DMS153 (cell line): ENCODE measurements around the gene CT45A10.
"Not testable (repeated sequence)": the region's sequence is repeated elsewhere in the genome, so short reads cannot be mapped to it uniquely, and the experiment has no call there.

Experiments used
- DNase-seq: peaks from one replicate; lab custom pipeline; 2025; lab: John Stamatoyannopoulos, UW

The CT45A10 gene

DNA sequence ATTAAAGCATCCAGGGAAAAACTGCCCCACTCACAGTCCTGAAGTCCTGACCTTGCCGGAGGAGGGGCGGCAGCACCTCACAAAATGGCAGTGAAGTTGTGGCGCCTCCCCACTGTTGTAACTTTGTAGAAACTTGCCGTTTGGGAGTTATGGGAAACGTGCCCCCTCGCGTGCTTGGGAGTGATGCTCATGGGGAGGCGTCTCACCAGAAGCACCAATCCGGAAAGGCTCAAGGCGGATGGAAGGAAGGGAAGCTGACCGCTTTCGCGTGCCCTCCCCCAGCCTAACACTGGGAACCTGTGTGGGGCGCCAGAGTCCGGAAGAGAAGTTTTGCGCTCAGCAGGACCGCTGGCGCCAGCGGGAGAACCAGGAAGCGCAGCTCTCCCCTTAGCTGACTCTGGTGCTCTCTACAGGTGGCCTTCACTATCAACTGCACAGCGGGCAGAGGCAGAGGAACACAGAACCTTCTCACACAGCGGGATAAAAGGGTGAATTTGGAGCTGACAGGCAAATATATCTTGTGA is at the start of gene CT45A10, which contains the start of gene SAGE1:
CT45A10 (minus strand) TSS at position 151 of the 524 bp plus-strand sequence. CDS start 8,100 bp downstream, outside the sequence.
SAGE1 (plus strand) TSS at position 423 of the 524 bp plus-strand sequence. CDS start 2,527 bp downstream, outside the sequence.
- no peak for DNase-seq

DNA sequence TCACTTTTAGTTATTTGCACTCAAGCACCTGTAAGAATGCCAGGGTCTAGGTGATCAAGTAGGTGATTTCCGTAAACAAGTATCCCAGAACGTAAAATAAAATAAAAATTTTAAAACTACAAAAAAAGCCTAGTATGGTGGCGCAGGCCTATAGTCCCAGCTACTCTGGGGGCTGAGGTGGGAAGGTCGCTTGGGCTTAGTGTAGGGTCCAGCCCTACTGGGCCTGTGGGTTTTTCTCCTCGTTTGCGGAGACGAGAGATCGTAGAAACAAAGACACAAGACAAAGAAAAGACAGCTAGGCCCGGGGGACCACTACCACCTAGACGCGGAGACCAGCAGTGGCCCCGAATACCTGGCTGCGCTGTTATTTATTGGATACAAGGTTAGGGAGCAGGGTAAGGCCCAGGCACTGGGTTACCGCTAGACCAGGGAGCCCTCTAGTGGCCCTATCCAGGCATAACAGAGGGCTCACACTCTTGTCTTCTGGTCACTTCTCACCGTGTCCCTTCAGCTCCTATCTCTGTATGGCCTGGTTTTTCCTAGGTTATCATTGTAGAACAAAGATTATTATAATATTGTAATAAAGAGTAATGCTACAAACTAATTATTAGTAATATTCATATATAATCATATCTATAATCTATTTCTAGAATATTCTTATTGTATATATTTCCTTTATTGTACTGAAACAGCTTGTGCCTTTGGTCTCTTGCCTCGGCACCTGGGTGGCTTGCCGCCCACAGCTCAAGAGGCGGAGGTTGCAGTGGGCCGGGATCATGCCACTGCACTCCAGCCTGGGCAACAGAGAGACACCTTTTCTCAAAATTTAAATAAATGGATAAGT is 38.6 kb upstream of the CT45A10 start:
- no peak for DNase-seq

DNA sequence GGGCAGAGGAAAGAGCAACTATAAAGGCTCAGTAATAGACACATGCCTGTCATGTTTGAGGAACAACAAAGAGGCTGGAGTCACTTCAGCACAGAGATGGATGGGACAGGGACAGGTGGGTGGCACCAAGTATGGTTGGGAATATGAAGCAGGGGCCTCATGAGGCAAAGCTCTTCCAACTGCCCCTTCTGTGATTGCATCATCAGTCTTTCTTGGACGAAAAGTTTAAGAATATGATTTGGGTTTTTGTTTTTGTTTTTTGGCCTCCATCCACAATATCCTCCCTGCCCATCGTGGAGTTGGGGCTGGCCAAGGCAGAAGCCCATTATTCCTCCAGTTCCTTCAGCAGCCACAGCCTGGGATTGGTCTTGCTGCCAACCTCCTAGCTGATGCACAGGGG is 34.7 kb upstream of the CT45A10 start:
- no peak for DNase-seq

- no peak for DNase-seq
Observed at GRCh38 chrX:135923353-135923752, 30.1 kb upstream of the CT45A10 start.

DNA sequence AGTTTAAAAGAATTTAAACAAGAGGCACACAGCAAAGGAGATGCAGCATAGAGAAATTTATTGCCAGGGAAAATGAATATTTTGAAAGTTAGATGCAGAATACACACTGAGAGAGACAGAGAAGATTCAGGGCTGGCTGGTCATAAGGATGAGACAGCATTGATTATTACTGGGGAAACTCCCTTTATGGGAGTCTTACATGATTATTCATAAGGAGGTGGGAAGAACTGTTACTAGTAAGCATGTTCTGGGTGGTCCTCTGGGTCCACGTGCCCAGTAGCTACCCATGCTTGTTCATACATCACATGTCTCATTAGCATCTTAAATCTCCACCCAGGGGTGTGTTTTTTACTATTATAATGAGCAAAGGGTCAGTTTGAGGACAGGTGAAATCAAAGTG is 27.3 kb upstream of the CT45A10 start:
- DNase-seq: not testable (repeated sequence)

- DNase-seq: no peak
Observed at GRCh38 chrX:135914404-135914803, 21.2 kb upstream of the CT45A10 start.

DNA sequence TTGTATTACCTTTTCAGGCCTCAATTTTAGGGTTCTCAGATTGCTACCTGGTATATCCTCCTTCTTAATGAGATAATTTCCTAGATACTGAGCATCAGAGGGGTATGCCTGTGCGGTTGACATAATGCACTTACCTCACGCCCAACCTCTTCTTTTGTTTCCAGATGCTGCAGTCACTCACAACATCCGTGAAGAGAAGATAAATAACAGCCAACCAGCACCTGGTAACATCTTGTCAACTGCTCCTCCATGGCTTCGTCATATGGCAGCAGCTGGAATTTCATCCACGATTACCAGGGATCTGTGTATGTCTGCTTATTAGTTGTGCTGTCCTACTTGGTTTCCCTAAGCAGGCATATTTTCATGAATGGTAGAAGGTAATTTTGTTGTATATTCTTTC is 17.0 kb upstream of the CT45A10 start:
- DNase-seq: no peak

GRCh38 chrX:135892781-135893180 is 463 bp downstream of the CT45A10 start:
- no peak for DNase-seq

GRCh38 chrX:135890087-135890585 is 3.1 kb downstream of the CT45A10 start:
- no peak for DNase-seq

- not testable (repeated sequence) for DNase-seq
Observed at GRCh38 chrX:135888976-135889375, 4.3 kb downstream of the CT45A10 start.

- DNase-seq: not testable (repeated sequence)
Observed at GRCh38 chrX:135888230-135888629, 5.0 kb downstream of the CT45A10 start.

DNA sequence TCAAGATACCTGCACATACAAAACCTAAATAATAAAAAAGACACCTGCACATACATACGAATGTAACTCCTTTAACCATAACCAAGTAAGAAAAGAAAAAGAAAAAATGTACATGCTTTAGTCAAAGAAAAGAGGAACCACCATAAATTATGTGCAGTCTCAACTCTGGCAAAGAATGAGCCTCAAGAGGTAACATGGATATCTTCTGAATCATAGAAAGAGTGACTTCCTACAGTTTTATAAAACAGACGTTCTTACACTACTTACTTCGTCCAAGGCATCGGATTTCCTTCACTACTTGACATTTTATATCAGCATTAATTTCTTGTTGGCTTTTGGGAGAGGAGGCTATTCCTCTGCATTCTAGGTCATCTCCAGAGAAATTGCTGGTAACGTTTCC is 10.5 kb downstream of the CT45A10 start:
- not testable (repeated sequence) for DNase-seq

GRCh38 chrX:135871712-135872111 is 21.5 kb downstream of the CT45A10 start, which contains the start of gene CT45A9:
CT45A9 (minus strand) TSS chrX:135871812; CDS start chrX:135868061, 3,751 bp downstream.
- DNase-seq: not testable (repeated sequence)

DNA sequence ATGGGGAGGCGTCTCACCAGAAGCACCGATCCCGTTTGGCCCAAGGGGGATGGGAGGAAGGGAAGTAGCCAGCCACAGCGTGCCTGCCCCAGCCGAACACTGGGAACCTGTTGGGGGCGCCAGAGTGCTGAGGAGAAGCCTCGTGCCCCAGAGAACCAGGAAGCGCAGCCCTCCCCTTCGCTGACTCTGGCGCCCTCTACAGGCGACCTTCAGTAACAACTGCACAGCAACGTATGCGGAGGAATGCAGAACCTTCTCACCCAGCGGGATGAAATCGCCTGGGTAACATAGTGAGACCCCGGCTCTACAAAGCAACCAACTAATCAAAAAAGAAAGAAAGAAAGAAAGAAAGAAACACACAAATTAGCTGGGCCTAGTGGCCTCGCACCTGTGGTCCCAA is 38.8 kb downstream of the CT45A10 start, which contains the start of gene CT45A8:
CT45A8 (minus strand) TSS at position 101 of the 400 bp plus-strand sequence. CDS start 3,755 bp downstream, outside the sequence.
- not testable (repeated sequence) for DNase-seq

GRCh38 chrX:135837180-135837579 is 56.1 kb downstream of the CT45A10 start, which contains the start of gene CT45A7:
CT45A7 (minus strand) TSS chrX:135837280; CDS start chrX:135833533, 3,747 bp downstream.
- not testable (repeated sequence) for DNase-seq
